Kidney tubule cell (primary cell): ENCODE measurements around the gene MMD.
A peak's percentile ranks its signal among the peaks of the same experiment; 100 is the strongest.
"Not testable (repeated sequence)": the region's sequence is repeated elsewhere in the genome, so short reads cannot be mapped to it uniquely, and the experiment has no call there.

Experiments used
- DNase-seq: peaks from one replicate; pipeline ENCODE4 v3.0.0-alpha.2; 2018; ENCODE audit warnings: low spot score

The MMD gene

DNA sequence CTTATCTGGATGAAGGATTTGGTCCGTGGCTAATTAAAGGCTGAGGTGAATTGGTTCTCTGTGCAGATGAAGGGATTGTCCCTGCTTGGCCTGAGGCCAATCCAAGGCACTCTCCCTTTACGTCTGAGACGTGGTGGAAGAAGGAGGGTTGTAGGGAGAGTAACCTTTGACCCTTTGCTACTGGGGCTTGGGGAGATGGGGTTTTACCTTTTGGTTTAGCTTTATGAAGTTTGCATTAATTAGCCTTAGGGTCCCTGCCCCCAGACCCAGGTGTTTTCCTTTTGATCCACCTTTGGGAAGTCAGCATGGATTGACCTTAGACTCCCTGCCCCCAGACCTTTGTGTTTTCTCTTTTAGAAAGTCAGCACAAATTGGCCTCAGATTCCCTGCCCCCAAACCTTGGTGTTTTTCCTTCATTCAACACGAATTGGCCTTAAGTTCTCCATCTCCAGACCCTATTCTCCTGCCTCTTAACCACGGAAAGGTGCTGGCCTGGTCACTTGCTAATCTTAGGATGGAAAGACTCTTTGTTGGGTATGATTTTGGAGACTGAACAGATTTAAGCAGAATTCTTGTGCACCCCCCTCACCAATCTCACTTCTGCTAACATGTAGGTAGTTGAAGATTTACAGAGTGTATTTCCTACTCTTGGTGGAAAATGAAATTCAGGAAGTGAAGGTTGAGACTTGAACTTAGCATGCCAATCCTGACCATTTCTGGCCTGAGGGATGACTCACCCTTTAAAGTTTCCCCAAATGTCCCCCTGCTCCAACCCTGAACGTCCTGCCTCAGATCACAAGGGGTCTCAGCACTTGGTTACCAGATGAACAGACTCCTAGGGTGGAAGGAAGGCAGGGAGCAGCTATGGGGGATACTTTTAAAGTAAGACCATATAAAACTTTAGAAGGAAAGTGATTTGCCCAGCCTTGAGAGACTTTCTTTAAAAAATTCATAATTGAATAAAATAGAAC lies 23.1 kb upstream of the MMD start:
- peak; percentile 85 for DNase-seq

DNA sequence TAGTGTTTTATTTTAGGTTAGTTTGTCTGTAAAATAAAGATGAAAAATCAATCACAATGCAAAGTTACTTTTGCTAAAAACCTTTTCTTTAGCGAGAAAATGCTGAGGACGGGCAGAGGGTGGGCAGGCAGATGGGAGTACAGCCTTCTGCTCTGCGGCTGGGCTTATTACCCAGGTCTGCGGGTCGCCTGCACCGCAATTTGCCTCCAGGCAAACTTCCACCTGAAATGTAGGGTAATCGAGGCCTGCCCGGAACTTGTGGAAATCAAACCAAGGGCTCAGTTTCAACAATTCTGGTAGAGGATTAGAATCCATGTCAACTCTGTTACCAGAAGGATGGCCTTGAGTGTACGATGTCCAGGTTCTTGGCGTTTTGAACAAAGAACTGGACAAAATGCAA lies 22.3 kb upstream of the MMD start:
- no peak for DNase-seq

GRCh38 chr17:55442953-55443683 lies 21.5 kb upstream of the MMD start:
- peak; percentile 8 for DNase-seq

GRCh38 chr17:55442462-55442861 lies 20.8 kb upstream of the MMD start:
- DNase-seq: no peak

- DNase-seq: no peak
Observed at GRCh38 chr17:55441544-55441943, 19.9 kb upstream of the MMD start.

DNA sequence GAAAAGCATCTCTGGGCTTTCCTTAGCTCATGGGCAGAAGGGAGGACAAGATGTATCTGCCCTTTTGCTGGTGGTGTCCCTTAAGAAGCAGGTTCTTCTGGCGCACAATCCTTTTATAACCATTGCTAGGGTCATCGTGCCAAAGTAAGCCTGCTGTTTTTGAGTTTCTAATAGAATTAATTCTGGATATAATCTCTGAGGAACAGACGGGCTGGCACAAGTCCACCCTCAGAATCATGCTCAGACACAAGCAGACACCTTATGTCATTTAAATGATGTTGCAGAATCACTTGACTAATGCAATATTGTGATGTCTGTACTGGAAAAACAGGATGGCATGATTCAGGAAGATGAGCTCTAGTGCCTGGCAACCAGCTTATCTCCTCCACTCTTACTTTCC lies 18.8 kb upstream of the MMD start:
- no peak for DNase-seq

GRCh38 chr17:55437159-55437605 lies 15.5 kb upstream of the MMD start:
- no peak for DNase-seq

GRCh38 chr17:55436224-55437158 lies 14.9 kb upstream of the MMD start:
- DNase-seq: no peak

DNA sequence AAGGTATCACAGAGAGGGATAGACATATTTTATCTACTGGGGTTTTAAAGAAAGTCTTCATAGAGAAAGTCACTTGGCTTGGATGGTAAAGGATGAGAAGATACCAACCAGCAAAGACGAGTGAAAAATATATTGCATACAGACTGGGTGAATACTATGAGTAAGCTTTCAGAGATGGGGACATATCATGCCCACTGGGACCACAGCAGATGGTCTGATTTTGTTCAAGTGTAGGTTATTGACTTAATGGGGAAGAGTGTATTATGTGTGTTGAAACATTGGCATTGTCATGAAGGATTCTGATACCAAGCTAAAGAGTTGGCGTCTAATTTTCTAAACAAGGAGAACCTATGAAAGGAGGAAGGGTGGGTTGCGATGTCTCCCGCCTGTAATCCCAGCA lies 13.8 kb upstream of the MMD start:
- no peak for DNase-seq

GRCh38 chr17:55434721-55435120 lies 13.1 kb upstream of the MMD start:
- peak; percentile 68 for DNase-seq

GRCh38 chr17:55433629-55434422 lies 12.2 kb upstream of the MMD start:
- DNase-seq: peak; percentile 95

- peak; percentile 96 for DNase-seq
Observed at GRCh38 chr17:55433029-55433628, 11.5 kb upstream of the MMD start.

GRCh38 chr17:55432358-55433028 lies 10.9 kb upstream of the MMD start:
- peak; percentile 30 for DNase-seq

DNA sequence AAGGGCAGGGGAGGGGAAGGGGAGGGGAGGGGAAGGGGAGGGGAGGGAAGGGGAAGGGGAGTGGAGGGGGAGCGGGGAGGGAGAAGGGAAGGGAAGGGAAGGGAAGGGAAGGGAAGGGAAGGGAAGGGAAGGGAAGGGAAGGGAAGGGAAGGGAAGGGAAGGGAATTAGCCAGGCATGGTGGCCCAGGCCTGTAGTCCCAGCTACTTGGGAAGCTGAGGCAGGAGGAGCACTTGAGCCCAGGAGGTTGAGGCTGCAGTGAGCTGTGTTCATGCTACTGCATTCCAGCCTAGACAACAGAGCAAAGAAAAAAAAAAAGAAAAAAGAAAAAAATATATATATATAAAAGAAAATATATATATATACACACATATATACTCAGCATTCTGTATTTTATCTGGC lies 10.3 kb upstream of the MMD start:
- DNase-seq: not testable (repeated sequence)

DNA sequence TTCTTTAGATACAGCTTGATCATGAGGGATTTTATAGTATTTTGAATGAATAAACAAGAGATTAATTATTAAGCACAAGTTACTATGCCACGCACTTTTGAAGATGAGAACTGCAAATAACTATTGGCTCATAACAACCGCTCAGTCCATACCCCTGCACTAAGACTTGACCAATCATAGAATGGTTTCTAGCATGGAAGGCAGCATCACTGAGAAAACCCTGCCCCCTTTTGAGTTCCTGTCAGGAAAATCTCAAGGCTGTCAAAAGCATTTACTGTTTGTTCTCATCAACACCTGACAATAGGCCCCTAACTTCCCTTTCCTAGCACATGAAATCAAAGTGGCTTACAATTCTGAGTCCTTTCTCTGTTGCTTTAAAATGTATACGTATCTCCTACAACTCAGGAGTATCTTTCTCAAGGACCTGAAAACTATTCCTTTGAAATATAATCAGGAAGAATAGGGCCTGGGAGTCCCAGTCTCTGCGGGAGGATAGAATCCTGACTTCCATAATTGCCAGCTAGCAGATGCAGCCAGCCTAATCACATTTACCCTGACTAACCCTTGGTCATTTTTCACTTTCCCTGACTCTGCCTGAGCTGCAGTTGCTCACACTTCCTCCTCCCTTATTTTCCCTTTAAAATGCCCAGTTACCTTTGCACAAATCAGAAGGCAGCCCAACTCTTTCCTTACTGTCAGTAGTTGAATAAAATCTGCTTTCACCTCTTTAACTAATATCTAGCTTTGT lies 9.1 kb upstream of the MMD start:
- DNase-seq: peak; percentile 69

GRCh38 chr17:55427587-55427882 lies 5.9 kb upstream of the MMD start:
- DNase-seq: no peak

- DNase-seq: peak; percentile 16
Observed at GRCh38 chr17:55426851-55427586, 5.4 kb upstream of the MMD start.

DNA sequence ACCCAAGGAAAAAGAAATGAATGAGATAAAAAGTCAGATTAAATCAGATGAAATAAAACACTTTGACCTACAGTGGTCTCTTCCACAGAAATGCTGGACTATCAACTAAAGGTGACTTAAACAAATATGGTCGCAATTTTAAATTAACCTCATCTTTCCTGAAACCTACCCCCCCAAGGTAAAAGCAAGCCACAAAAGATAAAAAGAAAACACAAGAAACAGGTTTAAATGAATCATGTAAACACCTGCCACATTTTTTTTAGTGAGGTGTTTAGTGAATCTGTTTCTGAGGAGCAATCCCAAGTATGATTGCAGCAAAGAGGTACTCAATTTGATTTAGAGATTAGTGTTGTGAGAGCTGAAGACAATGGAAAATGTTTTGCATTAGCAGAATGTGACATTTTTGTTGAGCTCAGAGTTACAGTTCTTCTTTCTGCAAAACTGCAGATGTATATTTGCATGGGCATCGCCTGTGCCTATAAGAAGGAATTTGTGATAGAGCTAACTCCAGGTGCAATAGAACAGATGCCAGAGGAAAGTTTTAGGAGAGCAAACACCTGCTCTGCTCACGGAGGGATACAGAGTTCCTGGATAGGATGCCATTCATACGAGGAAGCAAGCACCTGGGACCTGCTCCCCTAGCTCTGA lies 3.4 kb upstream of the MMD start:
- no peak for DNase-seq
